HEK293T (cell line): ENCODE measurements around the gene MITF.

Experiments
- CTCF ChIA-PET: fragments of 350-600 bp; formaldehyde crosslinking; extraction: SDS; loops from one replicate; lab custom pipeline; 2021; ENCODE audit warnings: antibody characterized with exemption, inconsistent platforms; lab: Yijun Ruan, JAX
- POLR2A ChIA-PET: fragments of 350-600 bp; formaldehyde crosslinking; extraction: SDS; loops from one replicate; lab custom pipeline; 2020; ENCODE audit warnings: antibody characterized with exemption, inconsistent platforms; lab: Yijun Ruan, JAX
- DNase-seq: peaks from one replicate; pipeline ENCODE4 v3.0.0; 2012; ENCODE audit warnings: mixed read lengths; ENCODE audit errors: extremely low spot score
- ARNT ChIP-seq: fragments of 450-650 bp; IDR thresholded peaks from 2 replicates; pipeline ENCODE4 v1.6.1; 2017; ENCODE audit warnings: mild to moderate bottlenecking
- BHLHE40 ChIP-seq: fragments of 450-650 bp; IDR thresholded peaks from 2 replicates; pipeline ENCODE4 v1.6.1; 2016; ENCODE audit warnings: mild to moderate bottlenecking, moderate library complexity, borderline replicate concordance
- CTBP1 ChIP-seq: fragments of 450-650 bp; IDR thresholded peaks from 2 replicates; pipeline ENCODE4 v1.6.1; 2016; ENCODE audit warnings: borderline replicate concordance
- ELF4 ChIP-seq: fragments of 450-650 bp; IDR thresholded peaks from 2 replicates; pipeline ENCODE4 v1.6.1; 2017; ENCODE audit warnings: antibody characterized with exemption
- FOXA1 ChIP-seq: fragments of 450-650 bp; IDR thresholded peaks from 2 replicates; pipeline ENCODE4 v1.6.1; 2016; ENCODE audit warnings: mild to moderate bottlenecking
- FOXK2 ChIP-seq: fragments of 450-650 bp; IDR thresholded peaks from 2 replicates; pipeline ENCODE4 v1.6.1; 2016; ENCODE audit warnings: mild to moderate bottlenecking
- FOXM1 ChIP-seq: fragments of 450-650 bp; IDR thresholded peaks from 2 replicates; pipeline ENCODE4 v1.6.1; 2017; ENCODE audit warnings: mild to moderate bottlenecking, borderline replicate concordance
- HDGF ChIP-seq: fragments of 450-650 bp; IDR thresholded peaks from 2 replicates; pipeline ENCODE4 v1.6.1; 2017; ENCODE audit warnings: antibody characterized with exemption, borderline replicate concordance
- L3MBTL2 ChIP-seq: fragments of 450-650 bp; conservative IDR thresholded peaks from 2 replicates; pipeline ENCODE4 v1.6.1; 2016; ENCODE audit warnings: mild to moderate bottlenecking
- LEF1 ChIP-seq: fragments of 450-650 bp; IDR thresholded peaks from 2 replicates; pipeline ENCODE4 v1.6.1; 2017; ENCODE audit warnings: mild to moderate bottlenecking, borderline replicate concordance
- NFRKB ChIP-seq: fragments of 450-650 bp; IDR thresholded peaks from 2 replicates; pipeline ENCODE4 v1.6.1; 2016; ENCODE audit warnings: mild to moderate bottlenecking, moderate library complexity
- PKNOX1 ChIP-seq: fragments of 450-650 bp; IDR thresholded peaks from 2 replicates; pipeline ENCODE4 v1.6.1; 2016
- SUZ12 ChIP-seq: fragments of 450-650 bp; IDR thresholded peaks from 2 replicates; pipeline ENCODE4 v1.6.1; 2016; ENCODE audit warnings: mild to moderate bottlenecking
- TARDBP ChIP-seq: fragments of 450-650 bp; IDR thresholded peaks from 2 replicates; pipeline ENCODE4 v1.6.1; 2016
- ZNF384 ChIP-seq: fragments of 450-650 bp; IDR thresholded peaks from 2 replicates; pipeline ENCODE4 v1.6.1; 2016

MITF gene

GRCh38 chr3:69770219-69770618, 31.0 kb downstream of the MITF start:
- TF ChIP-seq FOXA1 (no peak), PKNOX1 (peak; percentile 83), NFRKB (no peak), LEF1 (no peak)
- ChIA-PET CTCF (interaction anchor here (1.2 kb wide), 1 partner anchor 31 kb away, joined by 4 read pairs; the partner anchor contains the start of gene MITF), POLR2A (no interaction called here)
- no peak for DNase-seq

DNA sequence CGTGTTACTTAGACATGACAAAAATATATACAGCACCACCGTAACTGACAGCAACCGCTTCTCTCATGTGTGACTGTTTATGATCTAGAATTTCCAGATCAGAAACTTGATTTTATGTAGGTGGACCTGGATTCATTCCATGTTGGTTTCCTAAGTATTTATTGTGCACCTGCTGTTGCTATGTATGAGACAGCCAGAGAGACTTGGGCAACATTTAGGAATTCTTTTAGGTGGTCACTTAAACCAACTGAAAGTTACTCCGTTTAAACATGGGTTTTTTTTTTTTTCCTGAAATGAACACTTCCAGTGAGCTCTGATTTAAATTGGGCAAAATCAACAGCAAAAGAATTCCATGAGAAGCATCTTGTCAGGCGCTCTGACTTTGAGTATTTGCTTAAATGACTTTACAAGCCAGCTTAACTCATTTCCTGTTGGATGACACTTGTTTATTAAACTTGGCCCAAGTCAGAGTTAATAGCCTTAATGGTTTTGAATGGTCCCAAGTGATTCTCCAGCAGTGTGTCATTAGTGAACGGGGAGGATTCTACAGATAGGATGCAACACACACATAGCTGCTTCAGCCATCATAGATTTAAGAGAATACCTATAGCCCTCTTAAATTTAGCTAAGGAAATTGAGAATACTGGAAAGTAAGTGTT, 31.8 kb downstream of the MITF start:
- POLR2A ChIA-PET = interaction anchor here (1.2 kb wide), 1 partner anchor 32 kb away, joined by 3 read pairs; the partner anchor contains the start of gene MITF
- DNase-seq = no peak
- TF ChIP-seq PKNOX1 = no peak
- no peak for TF ChIP-seq CTBP1
- TF ChIP-seq FOXK2 = no peak
- no peak for TF ChIP-seq TARDBP
- no peak for TF ChIP-seq L3MBTL2
- TF ChIP-seq LEF1 = no peak
- TF ChIP-seq FOXM1 = no peak
- no peak for TF ChIP-seq BHLHE40
- no peak for TF ChIP-seq ELF4
- no peak for TF ChIP-seq ARNT
- no peak for TF ChIP-seq ZNF384
- no peak for TF ChIP-seq NFRKB
- CTCF ChIA-PET = interaction anchor here (1.2 kb wide), 1 partner anchor 32 kb away, joined by 4 read pairs; the partner anchor contains the start of gene MITF

- DNase-seq = no peak
- TF ChIP-seq CTBP1 = no peak
- TF ChIP-seq SUZ12 = no peak
- no peak for TF ChIP-seq ZNF384
- no peak for TF ChIP-seq HDGF
- no peak for TF ChIP-seq FOXM1
- no peak for TF ChIP-seq ELF4
- CTCF ChIA-PET = no interaction called here
- POLR2A ChIA-PET = interaction anchor here (1.2 kb wide), 1 partner anchor 33 kb away, joined by 3 read pairs; the partner anchor contains the start of gene MITF
Measured at GRCh38 chr3:69772152-69772867, 33.0 kb downstream of the MITF start.

DNA sequence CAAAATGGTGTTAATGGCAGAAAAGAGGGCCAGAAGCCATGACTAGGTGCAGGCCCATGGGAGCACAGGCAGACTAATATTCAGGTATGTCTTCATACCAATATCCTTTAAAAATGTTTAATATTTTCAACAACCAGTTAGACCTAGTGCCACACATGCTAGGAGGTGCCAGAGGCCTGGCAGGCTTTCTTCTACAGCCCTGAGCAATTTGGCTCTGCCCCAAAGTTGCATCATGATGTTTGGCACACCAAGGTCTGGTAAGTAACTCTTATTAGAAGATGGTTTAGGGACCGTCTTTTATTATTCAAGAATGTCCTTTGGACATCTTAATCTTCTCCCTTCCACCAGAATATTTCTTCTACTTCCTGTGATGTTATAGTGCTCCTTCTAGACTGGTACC, 34.8 kb downstream of the MITF start:
- no peak for TF ChIP-seq L3MBTL2
- TF ChIP-seq ZNF384 = no peak
- no peak for TF ChIP-seq FOXK2
- TF ChIP-seq CTBP1 = no peak
- TF ChIP-seq PKNOX1 = no peak
- no peak for TF ChIP-seq ARNT
- no peak for TF ChIP-seq SUZ12
- no peak for TF ChIP-seq NFRKB
- no peak for TF ChIP-seq HDGF
- DNase-seq = no peak
- ChIA-PET POLR2A (no interaction called here), CTCF (no interaction called here)

DNA sequence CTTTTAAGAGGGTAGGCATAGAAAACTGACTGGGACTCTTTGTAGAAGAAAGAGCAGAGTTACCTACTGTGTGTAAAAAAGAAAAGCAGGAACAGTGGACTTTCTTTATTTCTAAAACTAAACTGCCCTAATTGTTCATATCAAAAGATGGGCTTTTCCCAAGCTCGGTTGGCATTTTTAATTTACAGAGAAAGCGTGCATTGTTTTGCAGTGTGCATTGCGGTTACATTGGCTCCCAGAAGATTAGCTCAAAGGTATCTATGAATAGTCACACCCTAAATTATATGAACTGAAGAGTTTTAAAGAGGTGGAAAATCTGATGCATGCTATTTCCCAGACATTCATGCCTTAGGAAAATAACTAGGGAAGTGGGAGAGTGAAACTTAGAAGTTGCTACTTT, 36.5 kb downstream of the MITF start:
- no peak for TF ChIP-seq BHLHE40
- CTCF ChIA-PET = no interaction called here
- DNase-seq = no peak
- POLR2A ChIA-PET = no interaction called here

DNA sequence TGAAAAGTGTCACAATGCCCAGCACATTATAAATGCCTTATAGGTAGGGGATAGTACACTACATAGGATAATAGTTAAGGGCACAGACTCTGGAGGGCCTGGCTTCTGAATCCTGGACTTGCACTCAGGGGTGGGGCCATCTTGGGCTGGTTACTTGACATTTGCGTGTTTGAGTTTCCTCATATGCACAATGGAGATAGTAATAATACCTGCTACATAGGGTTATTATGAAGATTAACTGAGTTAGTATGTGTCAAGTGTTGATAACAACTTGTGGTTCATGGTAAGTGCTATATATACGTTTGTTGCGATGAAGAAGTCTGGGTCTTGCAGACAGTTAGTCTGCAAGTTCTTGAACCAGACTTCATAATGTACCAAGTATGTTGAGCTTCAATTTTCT, 37.0 kb downstream of the MITF start:
- POLR2A ChIA-PET = no interaction called here
- DNase-seq = no peak
- CTCF ChIA-PET = no interaction called here
- no peak for TF ChIP-seq NFRKB
- no peak for TF ChIP-seq CTBP1
- no peak for TF ChIP-seq L3MBTL2
- no peak for TF ChIP-seq FOXM1
- TF ChIP-seq ARNT = no peak
- TF ChIP-seq ELF4 = no peak
- no peak for TF ChIP-seq ZNF384
- TF ChIP-seq FOXA1 = no peak
- no peak for TF ChIP-seq HDGF
- TF ChIP-seq SUZ12 = no peak
- no peak for TF ChIP-seq BHLHE40
- no peak for TF ChIP-seq FOXK2
